PFSK-1 (cell line): ENCODE measurements around the gene CCDC183.

Source experiments
- POLR2AphosphoS5 ChIP-seq: IDR thresholded peaks from 2 replicates; pipeline ENCODE4 v1.6.1; 2012; ENCODE audit warnings: low read depth, mild to moderate bottlenecking, control low read depth, low read length, moderate library complexity
- SIN3A ChIP-seq: IDR thresholded peaks from 2 replicates; pipeline ENCODE4 v1.6.1; 2012; ENCODE audit warnings: mild to moderate bottlenecking, low read length, moderate library complexity, borderline replicate concordance; ENCODE audit not compliant: insufficient read depth
- TAF1 ChIP-seq: IDR thresholded peaks from 2 replicates; pipeline ENCODE4 v1.6.1; 2012; ENCODE audit warnings: low read length, control low read depth, borderline replicate concordance; ENCODE audit not compliant: insufficient read depth

GRCh38 chr9:136747161-136748060 is 48.7 kb upstream of the CCDC183 start:
- no peak for TF ChIP-seq POLR2AphosphoS5
- TF ChIP-seq TAF1: no peak
- TF ChIP-seq SIN3A: no peak
